GM10266 (cell line): Measurements from ENCODE around the gene SEPHS1.
"Not testable (repeated sequence)": the region's sequence is repeated elsewhere in the genome, so short reads cannot be mapped to it uniquely, and the experiment has no call there.

Experiments
- DNase-seq: peaks from one replicate; pipeline ENCODE4 v3.0.0; 2012; ENCODE audit errors: extremely low spot score
- CTCF ChIP-seq: IDR thresholded peaks from 2 replicates; pipeline ENCODE4 v1.5.1; 2012; ENCODE audit warnings: mild to moderate bottlenecking, low read depth; ENCODE audit not compliant: control insufficient read depth, insufficient read depth; ENCODE audit errors: missing control alignments

The SEPHS1 gene

GRCh38 chr10:13337827-13338196 lies 10.3 kb downstream of the SEPHS1 start:
- TF ChIP-seq CTCF = no peak
- DNase-seq = no peak

GRCh38 chr10:13337128-13337826 lies 10.8 kb downstream of the SEPHS1 start:
- no peak for TF ChIP-seq CTCF
- no peak for DNase-seq

- no peak for DNase-seq
- no peak for TF ChIP-seq CTCF
Measured at GRCh38 chr10:13335881-13336280, 12.2 kb downstream of the SEPHS1 start.

- no peak for TF ChIP-seq CTCF
- DNase-seq = no peak
Measured at GRCh38 chr10:13334556-13334955, 13.5 kb downstream of the SEPHS1 start.

- DNase-seq = no peak
- TF ChIP-seq CTCF = no peak
Measured at GRCh38 chr10:13331646-13332045, 16.4 kb downstream of the SEPHS1 start.

- DNase-seq = not testable (repeated sequence)
Measured at GRCh38 chr10:13330980-13331379, 17.1 kb downstream of the SEPHS1 start.

GRCh38 chr10:13329565-13329964 lies 18.5 kb downstream of the SEPHS1 start:
- TF ChIP-seq CTCF = no peak
- no peak for DNase-seq

GRCh38 chr10:13328613-13329012 lies 19.5 kb downstream of the SEPHS1 start:
- DNase-seq = no peak
- TF ChIP-seq CTCF = no peak
